Chondrocyte (in vitro differentiated cells): ENCODE results near the gene SLIT3. TPM values are rescaled to one million over a fixed set of nuclear protein-coding genes. Genes with fewer than 3 reads are reported as not detected.
A peak's percentile ranks its signal among the peaks of the same experiment; 100 is the strongest.

Source experiments
- DNase-seq: peaks from one replicate; pipeline ENCODE4 v3.0.0; 2021; ENCODE audit warnings: mixed read lengths, low spot score
- H3K27ac Mint-ChIP-seq: one replicate; pipeline ENCODE4 v1.8.0; 2021; ENCODE audit warnings: mild to moderate bottlenecking, moderate library complexity, mixed read lengths; ENCODE audit not compliant: unreplicated experiment
- H3K27me3 Mint-ChIP-seq: 2 replicates; pipeline ENCODE4 v1.8.0; 2021; ENCODE audit warnings: low read depth, mixed read lengths
- H3K36me3 Mint-ChIP-seq: 2 replicates; pipeline ENCODE4 v1.8.0; 2021; ENCODE audit warnings: low read depth, mixed read lengths
- H3K4me1 Mint-ChIP-seq: 2 replicates; pipeline ENCODE4 v1.8.0; 2021; ENCODE audit warnings: low read depth, mild to moderate bottlenecking, mixed read lengths
- H3K4me3 Mint-ChIP-seq: one replicate; pipeline ENCODE4 v1.8.0; 2021; ENCODE audit warnings: mild to moderate bottlenecking, moderate library complexity, mixed read lengths; ENCODE audit not compliant: unreplicated experiment
- H3K9me3 Mint-ChIP-seq: 2 replicates; pipeline ENCODE4 v1.8.0; 2021; ENCODE audit warnings: low read depth, mixed read lengths
- total RNA-seq: library from RNA; stranded (reverse); gene quantifications from 3 replicates; pipeline ENCODE4 v1.2.1, GENCODE V29; 2021
- TF ChIP-seq, protein P1 (sequence below): fragments of 200-600 bp; sonication (generic); IDR thresholded peaks from 2 replicates; pipeline ENCODE4 v1.5.0; 2021; ENCODE audit warnings: antibody characterized with exemption, mild to moderate bottlenecking, moderate library complexity

Gene SLIT3
- total RNA-seq, 1 donor from 2014 or later = 116 TPM

DNA sequence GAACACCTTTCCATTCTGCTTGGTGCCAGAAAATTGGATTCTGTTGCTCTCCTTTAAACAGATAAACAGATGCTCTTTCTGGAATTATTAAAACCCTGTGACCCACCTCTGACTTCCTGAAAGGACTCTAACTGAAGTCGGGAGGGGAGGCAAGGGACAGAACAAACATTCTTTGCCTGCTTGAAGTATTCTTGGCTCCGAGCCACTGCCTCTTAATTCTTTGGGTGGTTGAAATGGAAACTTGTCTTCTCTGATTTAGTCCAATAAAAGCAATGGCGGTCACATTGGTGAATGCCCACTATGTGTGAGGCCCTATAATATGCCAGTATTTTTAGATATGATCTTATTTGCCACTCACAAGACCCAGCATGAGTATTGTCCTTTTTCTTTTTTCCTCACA lies 236.8 kb downstream of the SLIT3 start:
- peaks cover 63% of the 10 kb centered on the region for H3K4me1 Mint-ChIP-seq
- H3K4me3 Mint-ChIP-seq = no peak overlapping the region
- H3K27ac Mint-ChIP-seq = peak overlapping the region; percentile 91
- TF ChIP-seq, protein P1, sequence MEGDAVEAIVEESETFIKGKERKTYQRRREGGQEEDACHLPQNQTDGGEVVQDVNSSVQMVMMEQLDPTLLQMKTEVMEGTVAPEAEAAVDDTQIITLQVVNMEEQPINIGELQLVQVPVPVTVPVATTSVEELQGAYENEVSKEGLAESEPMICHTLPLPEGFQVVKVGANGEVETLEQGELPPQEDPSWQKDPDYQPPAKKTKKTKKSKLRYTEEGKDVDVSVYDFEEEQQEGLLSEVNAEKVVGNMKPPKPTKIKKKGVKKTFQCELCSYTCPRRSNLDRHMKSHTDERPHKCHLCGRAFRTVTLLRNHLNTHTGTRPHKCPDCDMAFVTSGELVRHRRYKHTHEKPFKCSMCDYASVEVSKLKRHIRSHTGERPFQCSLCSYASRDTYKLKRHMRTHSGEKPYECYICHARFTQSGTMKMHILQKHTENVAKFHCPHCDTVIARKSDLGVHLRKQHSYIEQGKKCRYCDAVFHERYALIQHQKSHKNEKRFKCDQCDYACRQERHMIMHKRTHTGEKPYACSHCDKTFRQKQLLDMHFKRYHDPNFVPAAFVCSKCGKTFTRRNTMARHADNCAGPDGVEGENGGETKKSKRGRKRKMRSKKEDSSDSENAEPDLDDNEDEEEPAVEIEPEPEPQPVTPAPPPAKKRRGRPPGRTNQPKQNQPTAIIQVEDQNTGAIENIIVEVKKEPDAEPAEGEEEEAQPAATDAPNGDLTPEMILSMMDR = no peak
- no peaks in the 10 kb centered on the region for H3K36me3 Mint-ChIP-seq
- H3K9me3 Mint-ChIP-seq = no peaks in the 10 kb centered on the region
- no peak for DNase-seq
- H3K27me3 Mint-ChIP-seq = no peaks in the 10 kb centered on the region

DNA sequence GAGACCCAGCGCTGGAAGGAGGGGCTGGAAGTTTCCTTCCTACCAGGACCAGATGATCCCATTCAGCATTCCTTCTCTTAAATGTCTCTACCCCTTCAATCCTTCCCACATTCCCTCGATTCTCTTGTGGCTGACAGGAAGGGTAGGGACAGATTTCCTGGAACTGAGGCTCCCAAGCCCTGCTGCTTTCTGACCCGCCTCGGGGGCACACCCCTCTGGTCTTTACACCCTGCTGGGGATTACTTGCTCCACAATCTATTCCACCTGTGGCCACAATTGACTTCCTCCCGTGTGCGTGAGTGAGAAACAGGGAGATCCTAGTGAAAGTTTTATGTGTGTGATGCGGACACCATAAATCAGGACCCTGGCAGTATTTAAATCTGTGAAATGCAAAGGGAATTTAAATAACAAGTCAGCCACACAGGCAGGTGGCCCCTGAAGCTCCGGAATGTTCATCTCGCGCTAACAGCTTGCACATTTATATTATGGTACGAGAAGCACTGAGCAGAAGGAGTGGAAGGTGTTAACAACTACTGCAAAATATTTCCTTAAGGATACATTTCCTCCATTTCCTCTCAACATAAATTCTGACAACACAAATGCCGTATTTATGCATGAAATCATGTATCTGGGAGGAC lies 237.5 kb downstream of the SLIT3 start:
- TF ChIP-seq, protein P1 = no peak
- peaks cover 2% of the 10 kb centered on the region for H3K36me3 Mint-ChIP-seq
- no peaks in the 10 kb centered on the region for H3K9me3 Mint-ChIP-seq
- DNase-seq = no peak
- peak overlapping the region; percentile 27 for H3K4me3 Mint-ChIP-seq
- peak overlapping the region; percentile 91 for H3K27ac Mint-ChIP-seq
- peaks cover 68% of the 10 kb centered on the region for H3K4me1 Mint-ChIP-seq
- H3K27me3 Mint-ChIP-seq = no peaks in the 10 kb centered on the region

DNA sequence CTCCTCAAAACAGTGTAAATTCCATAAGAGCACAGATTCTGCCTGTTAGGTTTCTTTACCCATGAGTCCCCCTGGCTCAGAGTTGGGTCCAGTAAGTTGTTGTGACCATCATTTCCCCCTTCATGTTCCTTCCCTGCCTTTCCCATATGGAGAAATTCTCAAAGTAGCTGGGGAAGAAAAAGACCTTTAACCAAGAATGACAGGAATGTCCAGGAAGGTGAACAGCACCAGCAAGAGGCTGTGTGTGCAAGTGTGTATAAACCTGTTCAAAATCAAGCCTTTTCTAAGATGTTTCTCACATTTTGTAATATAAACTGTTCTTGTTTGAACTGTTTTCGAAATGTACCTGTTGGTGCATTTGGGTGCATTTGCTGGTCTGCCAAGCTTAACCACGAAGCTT lies 238.2 kb downstream of the SLIT3 start:
- Mint-ChIP-seq H3K36me3 (peaks cover 3% of the 10 kb centered on the region), H3K27ac (peak overlapping the region; percentile 91), H3K27me3 (no peaks in the 10 kb centered on the region), H3K4me3 (no peak overlapping the region), H3K4me1 (peaks cover 68% of the 10 kb centered on the region), H3K9me3 (no peaks in the 10 kb centered on the region)
- no peak for DNase-seq
- TF ChIP-seq, protein P1 = no peak

DNA sequence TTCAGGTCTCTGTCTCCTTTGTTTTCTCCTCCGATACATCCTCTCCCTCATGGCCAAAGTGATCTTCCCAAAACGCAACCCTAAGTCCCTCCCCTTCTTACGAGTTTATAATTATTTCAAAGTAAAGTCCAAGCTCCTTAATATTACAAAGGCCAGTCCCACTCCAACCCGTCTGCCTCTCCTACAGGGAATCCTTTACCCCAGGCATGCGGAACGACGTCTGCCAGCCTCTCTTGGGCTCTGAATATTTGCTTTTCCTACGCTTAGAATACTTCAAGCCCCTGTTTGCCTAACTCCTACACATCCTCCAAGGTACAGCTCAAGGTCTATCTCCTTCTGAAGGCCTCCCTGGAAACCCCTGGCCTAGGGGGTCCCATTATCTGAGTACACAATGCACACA lies 246.4 kb downstream of the SLIT3 start:
- no peak overlapping the region for H3K4me3 Mint-ChIP-seq
- peak overlapping the region; percentile 29 for H3K27ac Mint-ChIP-seq
- DNase-seq = no peak
- peaks cover 11% of the 10 kb centered on the region for H3K36me3 Mint-ChIP-seq
- TF ChIP-seq, protein P1 = no peak
- H3K27me3 Mint-ChIP-seq = no peaks in the 10 kb centered on the region
- peaks cover 48% of the 10 kb centered on the region for H3K4me1 Mint-ChIP-seq
- no peaks in the 10 kb centered on the region for H3K9me3 Mint-ChIP-seq

DNA sequence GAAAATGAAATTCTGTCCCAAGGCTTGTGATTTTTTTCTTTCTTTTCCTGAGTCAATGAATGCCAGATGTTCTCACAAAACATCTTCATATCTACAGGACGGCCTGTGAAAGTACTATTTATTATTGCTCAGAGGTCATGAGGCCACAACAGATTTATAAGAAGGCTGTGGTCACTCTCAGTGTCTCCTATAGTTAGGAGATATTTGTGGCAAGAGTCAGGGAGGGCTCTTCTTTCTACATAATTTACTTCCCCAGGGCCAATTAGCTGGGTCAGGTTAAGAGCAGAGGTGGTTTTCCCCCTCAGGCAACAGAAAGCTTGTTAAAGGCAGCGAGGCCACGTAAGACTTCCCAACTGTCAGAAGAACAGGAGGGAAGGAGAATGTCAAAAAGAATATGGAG lies 248.7 kb downstream of the SLIT3 start:
- TF ChIP-seq, protein P1 = no peak
- Mint-ChIP-seq H3K9me3 (no peaks in the 10 kb centered on the region), H3K36me3 (peaks cover 8% of the 10 kb centered on the region), H3K4me3 (no peak overlapping the region), H3K27ac (no peak overlapping the region), H3K27me3 (no peaks in the 10 kb centered on the region), H3K4me1 (peaks cover 39% of the 10 kb centered on the region)
- DNase-seq = no peak
